Left hindlimb (tissue), 1 donor: ENCODE measurements around the gene RPL32.
"Not testable (repeated sequence)": the region's sequence is repeated elsewhere in the genome, so short reads cannot be mapped to it uniquely, and the experiment has no call there.

Experiments
- DNase-seq: peaks from one replicate; pipeline ENCODE4 v3.0.0-alpha.2; 2018

The RPL32 gene

DNA sequence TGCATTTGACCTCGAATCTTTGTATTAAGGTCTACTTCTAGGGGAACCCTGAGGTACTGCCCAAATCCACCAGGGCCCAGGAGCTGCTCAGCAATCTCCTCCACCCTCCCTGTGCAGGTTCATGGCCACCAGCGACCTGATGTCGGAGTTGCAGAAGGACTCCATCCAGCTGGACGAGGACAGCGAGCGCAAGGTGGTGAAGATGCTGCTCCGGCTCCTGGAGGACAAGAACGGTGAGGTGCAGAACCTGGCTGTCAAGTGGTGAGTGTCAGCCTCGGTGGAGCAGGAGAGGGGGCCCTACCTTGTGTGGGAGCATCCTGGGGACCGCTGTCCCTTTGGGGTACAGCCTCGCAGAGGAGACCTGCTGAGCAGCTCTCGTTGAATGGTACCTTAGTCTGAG lies 38.0 kb downstream of the RPL32 start:
- no peak for DNase-seq

DNA sequence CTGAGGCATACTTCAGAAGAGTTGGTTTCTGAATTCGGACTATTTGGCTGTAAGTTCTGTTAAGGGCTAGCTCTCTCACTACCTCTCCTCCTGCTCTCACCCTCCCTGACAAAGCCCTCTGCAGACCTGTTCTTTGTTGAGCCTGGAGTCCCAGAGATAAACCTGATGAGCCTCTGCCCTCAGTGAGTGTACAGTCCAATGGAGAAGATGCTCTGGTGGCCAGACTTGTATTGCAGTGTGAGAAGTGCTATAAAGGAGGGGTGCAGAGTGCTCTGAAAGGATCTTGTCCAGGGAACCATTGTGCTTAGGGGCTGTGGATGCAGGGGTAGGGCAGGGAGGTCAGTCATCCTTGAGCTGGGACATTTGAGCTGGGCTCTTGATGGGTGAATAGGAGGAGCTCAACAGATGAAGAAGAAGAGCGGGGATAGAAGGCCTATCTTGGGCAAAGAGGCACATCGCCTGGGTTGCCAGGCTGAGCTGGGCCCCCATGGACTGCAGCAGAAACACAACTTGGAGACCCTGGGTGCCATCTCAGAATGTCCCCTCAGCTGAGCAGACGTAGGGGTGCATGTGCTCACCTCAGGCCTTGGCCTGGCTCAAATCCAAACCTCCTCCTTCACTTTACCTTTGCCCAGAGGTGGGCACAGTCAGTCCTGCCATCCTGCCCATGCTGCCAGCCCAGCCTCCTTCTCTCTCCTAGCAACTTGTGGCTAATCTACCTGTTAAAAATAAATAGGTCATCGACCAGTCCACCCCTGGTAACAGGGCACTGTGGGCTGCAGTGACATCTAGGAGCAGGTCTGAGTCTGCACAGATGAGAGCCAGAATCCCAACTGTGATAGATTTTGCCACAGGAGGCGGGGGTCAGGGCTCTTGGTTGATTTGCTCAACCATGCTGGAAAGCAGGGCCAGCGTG lies 41.6 kb downstream of the RPL32 start:
- DNase-seq = no peak

DNA sequence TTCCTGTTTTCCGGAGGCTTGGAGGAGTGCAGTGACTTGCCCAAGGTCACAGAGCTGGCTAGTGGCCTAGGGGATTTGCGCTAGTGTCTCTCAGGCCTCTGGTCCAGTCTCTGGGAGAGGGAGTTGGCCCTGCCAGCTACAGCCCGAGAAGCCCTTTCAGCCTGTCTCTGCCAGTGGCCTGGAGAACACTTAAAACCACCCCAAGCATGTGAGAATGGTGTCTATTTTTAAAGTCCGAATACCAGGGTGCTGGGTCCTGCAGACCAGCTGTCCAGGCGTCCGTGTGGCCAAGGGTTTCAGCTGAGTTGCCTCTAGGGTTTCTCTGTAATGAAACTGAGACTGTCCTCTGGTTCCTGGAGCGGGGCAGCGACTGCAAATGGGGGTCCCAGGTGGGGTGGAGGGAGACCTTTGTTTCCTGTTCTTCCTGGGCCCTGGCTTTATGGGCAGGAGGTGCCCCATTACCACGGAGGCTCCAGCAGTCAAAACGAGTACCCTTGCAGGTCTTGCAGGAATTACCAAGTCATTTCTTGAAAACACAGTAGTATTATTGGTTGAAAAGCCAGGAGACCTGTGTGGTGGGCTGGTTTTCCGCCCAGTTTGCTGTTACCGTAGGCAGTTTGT lies 42.7 kb downstream of the RPL32 start:
- DNase-seq = no peak

DNA sequence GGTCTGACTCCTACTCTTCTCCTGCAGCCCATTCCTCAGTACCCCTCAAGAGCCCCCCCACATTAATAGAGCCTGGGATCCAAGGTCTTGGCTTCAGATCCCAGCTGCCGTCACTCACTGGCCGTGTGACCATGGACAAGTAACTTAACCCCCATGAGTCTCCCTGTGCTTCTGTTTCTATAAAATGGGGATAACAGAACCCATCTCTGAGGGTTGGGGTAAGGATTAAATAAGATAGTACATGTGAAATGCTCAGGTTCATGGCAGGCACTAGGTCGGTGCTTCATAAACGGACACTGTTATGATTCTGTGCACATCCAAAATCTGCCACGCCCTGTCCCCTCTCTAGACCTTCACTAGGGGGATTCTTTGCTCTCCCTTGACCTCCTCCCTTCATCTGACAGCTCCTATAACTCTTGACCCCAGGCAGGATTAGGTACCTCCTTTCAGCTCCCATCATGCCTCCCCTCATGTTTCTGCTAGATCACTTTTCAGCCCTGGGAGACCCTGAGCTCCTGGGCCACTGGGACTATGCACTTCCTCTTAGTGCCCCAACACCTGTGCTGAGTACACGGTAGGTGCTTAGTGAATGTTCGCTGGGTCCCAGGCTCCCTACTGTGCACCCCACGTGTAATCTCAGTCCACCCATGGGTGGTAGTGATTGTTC lies 43.3 kb downstream of the RPL32 start:
- no peak for DNase-seq

DNA sequence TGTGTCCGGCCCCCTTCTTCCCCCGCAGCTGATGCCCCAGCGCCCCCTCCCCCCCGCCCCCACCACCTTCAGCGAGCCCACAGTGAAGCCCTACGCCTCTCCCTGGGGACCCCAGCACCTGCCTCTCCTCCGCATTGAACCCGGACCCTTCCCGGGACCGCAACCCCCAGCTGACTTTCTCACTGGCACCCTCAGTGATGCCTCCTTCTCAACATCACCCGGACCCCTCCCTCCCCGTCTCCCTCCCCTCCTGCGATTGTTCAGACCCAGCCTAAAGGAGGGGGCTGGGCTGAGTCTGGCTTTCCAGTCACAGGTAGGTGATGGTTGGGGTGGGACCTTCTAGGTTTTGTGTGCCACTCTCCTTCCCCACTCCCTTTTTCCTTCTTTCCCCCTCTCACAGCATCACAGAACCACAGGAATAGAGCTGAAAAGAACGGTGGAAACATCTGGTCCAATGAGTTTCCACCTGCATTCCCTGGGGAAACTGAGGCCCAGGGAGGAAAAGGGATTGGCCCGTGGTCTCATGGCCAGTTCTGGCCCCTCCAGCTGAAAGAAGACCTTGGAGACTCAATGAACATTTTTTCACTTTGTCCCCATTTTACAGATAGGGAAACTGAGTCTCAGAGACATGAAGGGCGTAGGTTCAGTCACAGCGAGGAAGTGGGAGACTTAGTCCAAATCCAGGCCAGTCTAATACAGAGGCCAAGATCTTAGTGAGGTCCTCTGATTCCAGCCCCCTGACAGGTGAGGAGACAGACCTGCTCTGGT lies 44.1 kb downstream of the RPL32 start:
- no peak for DNase-seq

DNA sequence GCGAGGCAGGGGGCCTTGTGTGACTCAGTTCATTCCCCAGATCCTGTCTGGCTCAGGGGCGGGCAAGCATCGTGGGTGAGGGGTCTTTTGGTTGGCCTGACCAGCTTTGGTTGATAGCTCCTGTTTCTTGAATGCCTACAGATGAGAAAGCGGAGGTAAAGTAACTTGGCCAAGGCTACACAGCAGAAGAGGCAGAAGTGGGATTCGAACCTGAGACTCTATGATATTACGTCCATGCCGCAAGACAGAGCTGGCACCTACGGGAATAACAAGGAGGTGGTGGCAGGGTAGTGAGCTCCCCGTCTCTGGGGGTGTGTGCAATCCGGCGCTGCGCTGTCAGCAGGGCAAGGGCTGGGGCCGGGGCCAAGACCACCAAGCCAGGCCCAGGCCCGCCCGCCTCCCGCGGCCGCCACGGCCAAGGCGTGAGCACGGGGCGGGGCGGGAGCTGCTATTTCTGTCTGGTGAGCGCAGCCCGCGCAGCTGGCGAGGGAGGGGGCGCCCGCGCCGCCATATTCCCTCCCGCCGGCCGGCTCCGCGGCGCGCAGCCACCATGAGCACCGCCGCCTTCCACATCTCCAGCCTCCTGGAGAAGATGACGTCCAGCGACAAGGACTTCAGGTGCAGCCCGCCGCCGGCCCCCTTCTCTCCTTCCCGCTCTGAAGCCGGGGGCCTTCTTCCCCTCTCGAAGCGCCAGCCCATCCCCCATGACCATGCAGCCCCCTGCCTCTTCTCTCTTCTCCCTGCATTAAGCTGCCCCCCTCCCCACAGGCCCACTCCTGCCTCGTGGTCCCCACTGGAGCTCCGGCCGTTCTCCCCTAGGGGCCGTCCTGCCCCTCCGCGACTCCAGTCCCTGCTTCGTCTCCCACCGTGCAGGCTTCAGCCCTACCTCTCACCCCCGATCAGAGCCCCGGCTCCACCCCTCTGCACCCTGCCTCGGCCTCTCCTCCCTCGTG lies 44.9 kb downstream of the RPL32 start, which contains the start of gene CAND2:
Gene CAND2 (plus strand): TSS at position 510 of the 953 bp plus-strand sequence. CDS start 41 bp downstream, at position 551.
- DNase-seq = peak; percentile 86

DNA sequence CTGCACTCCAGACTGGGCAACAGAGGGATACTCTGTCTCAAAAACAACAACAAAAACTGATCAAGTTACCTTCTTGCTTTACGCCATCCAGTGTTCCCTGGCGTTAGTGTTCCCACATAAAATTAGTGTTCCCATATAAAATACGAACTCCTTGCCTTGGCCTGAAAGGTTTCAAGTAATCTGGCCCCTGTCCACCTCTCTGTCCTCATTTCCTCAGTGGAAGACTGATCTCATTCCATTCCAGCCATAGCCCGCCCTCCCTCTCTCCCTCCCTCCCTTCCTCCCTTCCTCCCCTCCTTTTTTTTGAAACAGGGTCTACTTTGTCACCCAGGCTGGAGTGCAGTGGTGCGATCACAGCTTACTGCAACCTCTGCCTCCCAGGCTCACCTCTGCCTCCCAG lies 47.7 kb downstream of the RPL32 start:
- DNase-seq = no peak

DNA sequence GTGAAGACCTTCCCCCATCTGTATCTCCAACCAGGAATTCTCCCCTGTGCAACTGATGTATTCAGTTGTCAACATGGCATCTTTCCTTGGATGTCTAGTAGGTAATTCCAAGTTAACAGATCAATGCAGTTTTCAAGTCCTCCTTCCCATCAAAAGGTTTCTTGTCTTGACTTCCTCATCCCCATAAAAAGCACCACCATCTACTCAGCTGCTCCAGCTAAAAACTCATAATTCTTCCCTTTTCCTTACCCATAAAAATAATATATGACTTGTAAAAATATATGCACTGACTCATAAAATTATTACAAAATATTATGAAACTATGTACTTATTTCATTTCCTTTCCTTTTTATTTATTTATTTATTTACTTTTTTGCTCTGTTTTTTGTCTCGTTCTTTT lies 49.9 kb downstream of the RPL32 start:
- DNase-seq = no peak

DNA sequence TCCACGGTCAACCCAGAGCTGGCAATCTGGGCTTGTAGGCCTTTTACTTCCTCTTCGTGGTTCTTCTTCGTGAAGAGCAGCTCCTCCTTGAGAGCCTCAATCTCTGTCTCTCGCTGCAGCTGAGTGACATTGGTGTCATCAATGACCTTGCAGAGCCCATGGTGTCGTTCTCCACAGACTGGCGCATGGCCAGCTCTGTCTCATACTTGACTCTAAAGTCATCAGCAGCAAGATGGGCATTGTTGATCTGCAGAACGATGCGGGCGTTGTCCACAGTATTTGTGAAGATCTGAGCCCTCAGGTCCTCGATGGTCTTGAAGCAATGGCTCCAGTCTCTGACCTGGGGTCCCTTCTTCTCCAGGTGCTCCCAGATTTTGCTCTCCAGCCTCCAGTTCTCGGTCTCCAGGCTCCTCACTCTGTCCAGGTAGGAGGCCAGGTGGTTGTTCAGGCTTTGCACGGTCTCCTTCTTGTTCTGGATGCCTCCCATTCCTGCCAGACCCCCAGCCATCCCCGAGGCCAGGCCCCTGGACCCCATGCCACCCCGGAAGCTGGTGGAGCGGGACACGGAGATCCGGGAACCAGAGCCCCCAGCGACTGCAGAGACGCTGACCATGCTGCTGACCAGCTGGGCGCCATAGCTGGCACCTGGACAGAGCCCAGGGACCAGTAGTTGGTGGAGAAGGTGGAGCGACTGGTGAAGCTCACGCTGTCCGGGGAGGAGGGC lies 53.2 kb downstream of the RPL32 start:
- not testable (repeated sequence) for DNase-seq

DNA sequence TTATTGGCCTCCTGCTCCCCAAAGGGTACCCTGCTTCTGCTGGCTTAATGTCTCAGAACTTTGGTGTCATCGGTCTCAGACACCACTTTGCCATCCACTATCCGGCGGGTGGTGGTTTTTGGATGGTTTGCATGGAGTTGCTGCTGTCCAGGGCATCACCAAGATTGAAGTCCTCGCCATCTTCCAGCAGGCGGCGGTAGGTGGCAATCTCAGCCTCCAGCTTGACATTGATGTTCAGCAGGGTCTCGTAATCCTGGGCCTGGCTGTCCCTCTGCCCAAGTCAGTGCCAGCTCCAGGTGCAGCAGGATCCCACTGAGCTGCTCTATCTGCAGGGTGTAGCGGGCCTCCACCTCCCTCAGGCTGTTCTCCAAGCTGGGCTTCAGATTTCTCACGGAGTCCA lies 54.0 kb downstream of the RPL32 start:
- not testable (repeated sequence) for DNase-seq

DNA sequence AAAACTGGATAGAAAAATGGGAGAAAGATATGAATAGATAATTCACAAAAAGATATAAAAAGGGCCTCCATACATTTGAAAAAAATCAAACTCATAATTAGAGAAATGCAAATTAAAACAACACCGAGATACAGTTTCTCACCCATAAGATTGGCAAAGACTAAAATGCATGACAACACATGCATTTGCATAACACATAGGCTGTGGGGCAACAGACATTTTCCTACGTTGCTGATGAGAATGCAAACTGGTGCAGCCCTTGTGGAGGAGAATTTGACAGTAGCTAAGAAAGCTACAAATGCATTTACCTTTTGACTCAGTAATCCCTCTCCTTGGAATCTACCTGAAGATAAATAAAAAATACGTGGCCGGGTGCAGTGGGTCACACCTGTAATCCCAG lies 56.3 kb downstream of the RPL32 start:
- no peak for DNase-seq
